Right lobe of liver (tissue), 6 donors: ENCODE data around the gene NDRG2. TPM values are rescaled to one million over a fixed set of nuclear protein-coding genes. Genes with fewer than 3 reads are reported as not detected.

Source experiments
- ATAC-seq, 4 donors: fragments of 200-7000 bp; cut with Tn5 transposase; one replicate each; pipeline ENCODE4 v1.9.1; 2020; ENCODE audit warnings: mild to moderate bottlenecking in 4 of 4, moderate library complexity in 4 of 4
- DNase-seq, 3 donors: peaks; one replicate each; pipeline ENCODE4 v3.0.0-alpha.2; 2020
- H3K27ac ChIP-seq, 3 donors: fragments of 200-600 bp; one replicate each; pipeline ENCODE4 v1.8.0; 2022
- H3K27me3 ChIP-seq, 2 donors: fragments of 200-600 bp; one replicate each; pipeline ENCODE4 v1.8.0; 2022
- H3K36me3 ChIP-seq, 4 donors: fragments of 200-600 bp; sonication (generic) in 1 of 4; one replicate each; pipeline versions ENCODE4 v1.5.1 to v1.8.0; 2017 to 2022; ENCODE audit warnings: control low read depth in 1 of 4
- H3K4me1 ChIP-seq, 4 donors: fragments of 200-600 bp; sonication (generic) in 1 of 4; one replicate each; pipeline versions ENCODE4 v1.5.1 to v1.8.0; 2017 to 2022; ENCODE audit warnings: control low read depth in 1 of 4
- H3K4me3 ChIP-seq, 3 donors: fragments of 200-600 bp; one replicate each; pipeline ENCODE4 v1.8.0; 2022
- H3K9me3 ChIP-seq, 4 donors: fragments of 200-600 bp; sonication (generic) in 1 of 4; one replicate each; pipeline versions ENCODE4 v1.5.1 to v1.8.0; 2017 to 2022; ENCODE audit warnings: control low read depth in 1 of 4
- POLR2A ChIP-seq: fragments of 450-650 bp; IDR thresholded peaks from one replicate; pipeline ENCODE4 v1.6.1; 2017; ENCODE audit warnings: antibody characterized with exemption, mild to moderate bottlenecking
- WGBS: methylation state at CpG from one replicate; pipeline ENCODE4 v1.1.6; 2018; ENCODE audit warnings: low coverage, low lambda C conversion rate; ENCODE audit not compliant: insufficient coverage; ENCODE audit errors: missing lambda C conversion rate; 5-methylcytosine and 5-hydroxymethylcytosine counted together
- intact Hi-C, 2 donors: fragments of 100-400 bp; cut with DNase I; formaldehyde crosslinking; loops; one replicate each; pipeline versions ENCODE4 v1.11.2 to v1.14.1; 2022
- total RNA-seq, 6 experiments: library from RNA; depleted of rRNA in 2 of 6; stranded (reverse); fragments of >200 nt in 2 of 6; fragmentation: NEBNext Ultra II Directional in 3 of 6; extraction: Animal tissue kit (Norgen Biotek cat#: 25700) in 3 of 6; gene quantifications; one replicate each; pipeline versions ENCODE4 v1.1.0 to v1.2.4, GENCODE V29; 2016 to 2023
- TF ChIP-seq, protein P1 (sequence below), 4 donors: fragments of 200-600 bp in 3 of 4; fragments of 450-650 bp in 1 of 4; IDR thresholded peaks; one replicate each; pipeline versions ENCODE4 v1.5.1 to v1.8.0; 2016 to 2022; ENCODE audit warnings: antibody characterized with exemption in 4 of 4, mild to moderate bottlenecking in 2 of 4
- donor health status: DM: no; HTN: yes; CAD: no.
- donor health status: DM: no; HTN: no; CAD: no.
- donor health status: DM: no; HTN: no; CAD: no.
- donor health status: DM: no; HTN: yes; CAD: no.
- donor health status: DM: no; HTN: yes; CAD: no.

Gene NDRG2
- total RNA-seq, 6 experiments from 2014 or later: 92.2 to 255 (median 192) TPM

DNA sequence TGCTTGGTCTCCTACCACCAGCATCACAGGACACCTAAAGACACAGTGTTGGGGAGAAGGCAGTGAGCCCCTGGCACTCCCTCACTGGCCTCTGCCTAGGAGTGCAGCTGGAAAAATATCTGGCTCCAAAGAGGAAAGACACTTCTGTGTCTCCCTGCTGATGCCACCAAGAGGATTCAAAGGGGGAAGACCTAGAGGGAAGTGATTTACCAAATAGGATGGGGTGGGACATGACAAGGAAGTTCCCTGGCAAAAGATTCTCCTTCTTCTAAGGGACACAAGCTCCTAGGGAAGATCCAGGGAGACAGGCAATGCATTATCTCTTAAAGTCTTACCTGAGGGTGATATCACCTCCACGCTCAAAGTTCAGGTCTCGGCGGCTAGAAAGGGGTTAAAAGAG lies 6.1 kb downstream of the NDRG2 start:
- Histone ChIP-seq H3K4me1 (peaks cover 0 to 17% (median 2%) of the 10 kb centered on the region in 4 donors), H3K27me3 (no peaks in the 10 kb centered on the region), H3K4me3 (no peak overlapping the region), H3K36me3 (peaks cover 0 to 50% (median 29%) of the 10 kb centered on the region in 4 donors), H3K9me3 (no peaks in the 10 kb centered on the region), H3K27ac (no peak overlapping the region)
- intact Hi-C loops: loop anchor here (5.0 to 10.0 kb wide), 2 partner anchors 74 to 76 kb away; partner anchors contain the start of gene ZNF219 (in 1 of the 2)
- TF ChIP-seq, protein P1, sequence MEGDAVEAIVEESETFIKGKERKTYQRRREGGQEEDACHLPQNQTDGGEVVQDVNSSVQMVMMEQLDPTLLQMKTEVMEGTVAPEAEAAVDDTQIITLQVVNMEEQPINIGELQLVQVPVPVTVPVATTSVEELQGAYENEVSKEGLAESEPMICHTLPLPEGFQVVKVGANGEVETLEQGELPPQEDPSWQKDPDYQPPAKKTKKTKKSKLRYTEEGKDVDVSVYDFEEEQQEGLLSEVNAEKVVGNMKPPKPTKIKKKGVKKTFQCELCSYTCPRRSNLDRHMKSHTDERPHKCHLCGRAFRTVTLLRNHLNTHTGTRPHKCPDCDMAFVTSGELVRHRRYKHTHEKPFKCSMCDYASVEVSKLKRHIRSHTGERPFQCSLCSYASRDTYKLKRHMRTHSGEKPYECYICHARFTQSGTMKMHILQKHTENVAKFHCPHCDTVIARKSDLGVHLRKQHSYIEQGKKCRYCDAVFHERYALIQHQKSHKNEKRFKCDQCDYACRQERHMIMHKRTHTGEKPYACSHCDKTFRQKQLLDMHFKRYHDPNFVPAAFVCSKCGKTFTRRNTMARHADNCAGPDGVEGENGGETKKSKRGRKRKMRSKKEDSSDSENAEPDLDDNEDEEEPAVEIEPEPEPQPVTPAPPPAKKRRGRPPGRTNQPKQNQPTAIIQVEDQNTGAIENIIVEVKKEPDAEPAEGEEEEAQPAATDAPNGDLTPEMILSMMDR (IDR thresholded peaks at IDR 0.05): no peak
- no peak for TF ChIP-seq POLR2A
- DNase-seq: no peak
- ATAC-seq: no peak
- 90% methylated on average over 3 of the region's 3 CpGs for WGBS

DNA sequence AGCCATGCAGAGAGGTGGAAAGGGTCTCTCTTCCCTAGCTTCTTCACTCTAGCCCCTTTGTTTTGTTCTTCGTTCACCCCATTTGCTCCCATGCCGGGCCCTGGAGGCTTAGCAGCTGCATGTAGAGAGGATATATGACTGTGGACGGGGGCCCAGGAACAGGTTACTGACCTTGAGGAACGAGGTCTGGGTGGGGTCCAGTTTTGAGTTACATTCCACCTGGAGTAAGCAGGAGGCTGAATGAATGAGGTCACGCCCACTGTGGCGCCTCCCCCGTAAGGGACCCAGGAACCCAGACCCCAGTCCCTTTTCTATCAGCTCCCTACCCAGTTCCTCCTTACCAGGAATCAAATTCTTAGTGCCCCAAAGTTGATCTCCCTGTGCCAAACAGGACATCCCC lies 6.6 kb downstream of the NDRG2 start:
- no peak overlapping the region for H3K27ac ChIP-seq
- no peaks in the 10 kb centered on the region for H3K27me3 ChIP-seq
- TF ChIP-seq, protein P1 (IDR thresholded peaks at IDR 0.05): no peak
- TF ChIP-seq POLR2A: no peak
- no peak overlapping the region for H3K4me3 ChIP-seq
- intact Hi-C loops: loop anchor here (5.0 to 10.0 kb wide), 2 partner anchors 74 to 77 kb away; partner anchors contain the start of gene ZNF219 (in 1 of the 2)
- ATAC-seq (no peak), DNase-seq (no peak)
- WGBS: 64% methylated on average over 3 of the region's 7 CpGs
- H3K36me3 ChIP-seq: peaks cover 0 to 50% (median 29%) of the 10 kb centered on the region in 4 donors
- H3K9me3 ChIP-seq: no peaks in the 10 kb centered on the region
- peaks cover 0 to 16% (median 2%) of the 10 kb centered on the region in 4 donors for H3K4me1 ChIP-seq

DNA sequence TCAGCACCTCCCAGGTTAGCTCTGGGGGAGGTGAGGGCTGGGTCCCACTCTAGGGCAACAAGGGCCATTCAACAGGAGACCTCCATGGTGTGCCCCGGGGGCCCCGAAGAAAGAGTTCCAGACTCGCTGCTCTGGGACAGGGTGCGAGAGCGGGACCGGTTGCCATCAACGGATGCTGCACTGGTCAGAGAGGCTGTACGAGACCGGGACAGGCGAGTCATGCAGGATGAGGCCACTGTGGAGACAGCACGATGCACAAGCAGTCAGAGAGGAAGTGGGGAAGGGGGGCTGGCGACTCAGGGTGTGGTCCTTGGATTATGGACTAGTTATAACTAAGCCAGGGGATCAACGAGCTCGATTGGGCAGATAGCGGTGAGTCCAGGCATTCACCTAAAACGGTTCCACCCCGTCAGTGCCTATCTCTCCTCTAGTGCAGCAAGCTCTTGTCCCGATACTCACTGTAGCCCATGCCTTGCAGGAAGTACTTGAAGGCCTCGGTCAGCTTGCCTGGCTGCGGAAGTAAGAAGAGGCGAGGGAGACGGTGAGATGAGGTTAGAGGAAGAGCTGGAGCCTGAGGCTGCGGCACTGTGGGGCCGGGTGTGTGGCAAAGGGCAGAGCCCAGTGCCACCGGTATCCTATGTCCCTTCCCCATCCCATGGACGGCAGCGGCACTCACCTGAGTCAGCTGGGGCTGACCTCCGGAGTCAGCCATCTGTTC lies 7.2 kb downstream of the NDRG2 start:
- peak in 3 of 4 donors; percentile 3 to 12 (median 9) for ATAC-seq
- no peaks in the 10 kb centered on the region for H3K27me3 ChIP-seq
- 62% methylated on average over 12 of the region's 28 CpGs for WGBS
- H3K27ac ChIP-seq: no peak overlapping the region
- DNase-seq: no peak
- no peak overlapping the region for H3K4me3 ChIP-seq
- H3K36me3 ChIP-seq: peaks cover 0 to 50% (median 29%) of the 10 kb centered on the region in 4 donors
- peaks cover 0 to 10% (median under 1%) of the 10 kb centered on the region in 4 donors for H3K4me1 ChIP-seq
- H3K9me3 ChIP-seq: no peaks in the 10 kb centered on the region
- intact Hi-C loops: loop anchor here (5.0 to 10.0 kb wide), 2 partner anchors 75 to 77 kb away; partner anchors contain the start of gene ZNF219 (in 1 of the 2)
- no peak for TF ChIP-seq POLR2A
- TF ChIP-seq, protein P1 (IDR thresholded peaks at IDR 0.05): no peak

DNA sequence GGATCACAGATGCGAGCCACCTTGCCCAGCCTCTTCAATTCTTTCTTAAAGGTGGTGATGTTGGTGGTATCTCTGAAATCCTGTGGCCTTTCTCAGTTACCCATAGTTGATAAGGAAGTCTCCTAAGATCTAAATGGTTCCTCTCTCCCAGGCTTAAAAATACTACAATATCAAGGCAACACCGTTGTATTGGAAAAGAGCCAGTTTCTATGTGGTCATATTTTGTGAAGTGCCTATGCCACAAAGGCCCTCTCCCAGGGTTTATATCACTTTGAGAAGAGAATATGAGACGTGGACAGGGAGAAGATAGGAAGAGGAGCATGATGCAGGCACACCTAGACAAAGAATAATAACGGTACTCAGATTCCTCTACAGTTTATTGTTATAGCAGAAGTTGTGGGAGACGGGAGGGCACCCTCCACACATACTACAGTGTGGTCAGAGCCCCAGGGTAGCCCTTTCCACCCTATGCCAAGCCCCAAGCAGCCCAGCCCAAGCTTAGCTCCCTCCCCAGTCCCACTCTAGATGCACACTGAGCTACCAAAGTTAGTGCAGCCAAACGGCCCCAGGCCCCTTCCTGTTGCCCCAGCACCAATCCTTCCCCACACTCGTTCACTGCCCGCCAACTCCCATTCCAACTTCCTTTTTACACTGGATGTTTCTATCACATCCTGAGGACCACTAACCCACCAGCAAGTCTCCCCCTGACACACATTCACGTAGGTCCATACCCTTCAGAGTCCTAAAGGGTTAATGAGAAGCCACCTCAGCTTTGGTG lies 8.3 kb downstream of the NDRG2 start:
- no peaks in the 10 kb centered on the region for H3K9me3 ChIP-seq
- H3K4me1 ChIP-seq: peaks cover 0 to 9% (median 0%) of the 10 kb centered on the region in 4 donors
- no peak overlapping the region for H3K4me3 ChIP-seq
- 51% methylated on average over 9 of the region's 9 CpGs for WGBS
- peaks cover 0 to 46% (median 29%) of the 10 kb centered on the region in 4 donors for H3K36me3 ChIP-seq
- H3K27ac ChIP-seq: no peak overlapping the region
- no peak for DNase-seq
- TF ChIP-seq, protein P1 (IDR thresholded peaks at IDR 0.05): no peak
- ATAC-seq: no peak
- intact Hi-C loops: loop anchor here (5.0 to 10.0 kb wide), 2 partner anchors 76 to 78 kb away; partner anchors contain the start of gene ZNF219 (in 1 of the 2)
- no peaks in the 10 kb centered on the region for H3K27me3 ChIP-seq
